ENCODE measurements around the gene BCAS3.

DNA sequence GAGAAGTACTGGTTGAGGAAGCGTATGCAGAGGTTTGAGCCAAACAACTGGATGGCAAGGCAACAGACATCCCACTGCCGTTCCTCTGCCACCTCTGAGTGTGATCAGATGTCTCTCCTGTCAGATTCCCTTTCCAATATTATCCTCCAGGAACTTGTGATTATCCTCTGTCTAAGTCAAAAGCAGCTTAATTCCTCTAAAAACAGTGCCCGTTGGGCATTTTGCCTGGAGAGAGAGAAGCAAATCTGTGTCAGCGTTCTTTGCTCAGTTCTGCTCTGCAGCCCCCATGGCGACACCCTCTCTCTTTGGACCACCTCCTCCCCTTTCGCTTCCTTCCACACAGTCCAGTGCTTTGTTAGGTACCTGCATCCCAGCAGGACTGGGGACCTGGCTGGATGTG is 665.9 kb downstream of the BCAS3 start:
- TF ChIP-seq, protein P1, sequence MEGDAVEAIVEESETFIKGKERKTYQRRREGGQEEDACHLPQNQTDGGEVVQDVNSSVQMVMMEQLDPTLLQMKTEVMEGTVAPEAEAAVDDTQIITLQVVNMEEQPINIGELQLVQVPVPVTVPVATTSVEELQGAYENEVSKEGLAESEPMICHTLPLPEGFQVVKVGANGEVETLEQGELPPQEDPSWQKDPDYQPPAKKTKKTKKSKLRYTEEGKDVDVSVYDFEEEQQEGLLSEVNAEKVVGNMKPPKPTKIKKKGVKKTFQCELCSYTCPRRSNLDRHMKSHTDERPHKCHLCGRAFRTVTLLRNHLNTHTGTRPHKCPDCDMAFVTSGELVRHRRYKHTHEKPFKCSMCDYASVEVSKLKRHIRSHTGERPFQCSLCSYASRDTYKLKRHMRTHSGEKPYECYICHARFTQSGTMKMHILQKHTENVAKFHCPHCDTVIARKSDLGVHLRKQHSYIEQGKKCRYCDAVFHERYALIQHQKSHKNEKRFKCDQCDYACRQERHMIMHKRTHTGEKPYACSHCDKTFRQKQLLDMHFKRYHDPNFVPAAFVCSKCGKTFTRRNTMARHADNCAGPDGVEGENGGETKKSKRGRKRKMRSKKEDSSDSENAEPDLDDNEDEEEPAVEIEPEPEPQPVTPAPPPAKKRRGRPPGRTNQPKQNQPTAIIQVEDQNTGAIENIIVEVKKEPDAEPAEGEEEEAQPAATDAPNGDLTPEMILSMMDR (IDR thresholded peaks at IDR 0.05): no peak
- no peak for TF ChIP-seq POLR2AphosphoS5 (IDR thresholded peaks at IDR 0.05)
